Activated CD4-positive, alpha-beta T cell treated with anti-CD3 and anti-CD28 coated beads for 36 hours (primary cell): Measurements from ENCODE around the gene ST7. TPM values are rescaled to one million over a fixed set of nuclear protein-coding genes. Genes with fewer than 3 reads are reported as not detected.

ENCODE experiments used
- ATAC-seq: fragments of 200-7000 bp; cut with Tn5 transposase; one replicate; pipeline ENCODE4 v1.10.0; 2021; ENCODE audit warnings: mild to moderate bottlenecking, moderate library complexity
- CTCF ChIA-PET: fragments of 350-600 bp; sonication (Branson Sonifier 250); formaldehyde crosslinking; loops from one replicate; lab custom pipeline; 2021; ENCODE audit warnings: antibody characterized with exemption; lab: Charles Lee
- POLR2A ChIA-PET: fragments of 350-600 bp; sonication (Branson Sonifier 250); formaldehyde crosslinking; loops from one replicate; lab custom pipeline; 2021; ENCODE audit warnings: antibody characterized with exemption, inconsistent platforms; lab: Charles Lee
- DNase-seq: peaks from one replicate; pipeline ENCODE4 v3.0.0-alpha.2; 2020
- H3K27ac Mint-ChIP-seq: one replicate; pipeline ENCODE4 v1.8.0; 2021; ENCODE audit warnings: mixed read lengths
- H3K27me3 Mint-ChIP-seq: one replicate; pipeline ENCODE4 v1.8.0; 2021; ENCODE audit warnings: mixed read lengths
- H3K36me3 Mint-ChIP-seq: one replicate; pipeline ENCODE4 v1.8.0; 2021; ENCODE audit warnings: low read depth, mixed read lengths
- H3K4me1 Mint-ChIP-seq: one replicate; pipeline ENCODE4 v1.8.0; 2021; ENCODE audit warnings: mixed read lengths
- H3K4me3 Mint-ChIP-seq: one replicate; pipeline ENCODE4 v1.8.0; 2021; ENCODE audit warnings: mild to moderate bottlenecking, moderate library complexity, mixed read lengths
- H3K9me3 Mint-ChIP-seq: one replicate; pipeline ENCODE4 v1.8.0; 2021; ENCODE audit warnings: low read depth, mixed read lengths
- intact Hi-C, 2 experiments: fragments of 100-400 bp; cut with DNase I in 1 of 2; cut with micrococcal nuclease in 1 of 2; formaldehyde crosslinking; loops; one replicate each; pipeline versions ENCODE4 v1.14.2 to v1.15.1; 2022 to 2024; cut with DNase I, micrococcal nuclease
- total RNA-seq, 2 experiments: library from RNA; stranded (reverse); gene quantifications; one replicate each; pipeline ENCODE4 v1.2.3, GENCODE V29; 2021

Gene ST7
- total RNA-seq, 2 experiments from 2014 or later = 6.4 to 8.1 TPM

- no peak for ATAC-seq
- no peak overlapping the region for H3K4me3 Mint-ChIP-seq
- H3K9me3 Mint-ChIP-seq = no peaks in the 10 kb centered on the region
- peaks cover 24% of the 10 kb centered on the region for H3K4me1 Mint-ChIP-seq
- no peaks in the 10 kb centered on the region for H3K27me3 Mint-ChIP-seq
- intact Hi-C loops = no loop called here
- POLR2A ChIA-PET = no interaction called here
- CTCF ChIA-PET = no interaction called here
- no peak overlapping the region for H3K27ac Mint-ChIP-seq
- no peak for DNase-seq
- no peaks in the 10 kb centered on the region for H3K36me3 Mint-ChIP-seq
Observed at GRCh38 chr7:117045927-117046710, 92.8 kb downstream of the ST7 start.

- no peaks in the 10 kb centered on the region for H3K27me3 Mint-ChIP-seq
- DNase-seq (no peak), ATAC-seq (no peak)
- no peak overlapping the region for H3K27ac Mint-ChIP-seq
- H3K4me3 Mint-ChIP-seq = no peak overlapping the region
- ChIA-PET POLR2A (no interaction called here), CTCF (no interaction called here)
- H3K36me3 Mint-ChIP-seq = no peaks in the 10 kb centered on the region
- H3K4me1 Mint-ChIP-seq = peaks cover 26% of the 10 kb centered on the region
- intact Hi-C loops = no loop called here
- H3K9me3 Mint-ChIP-seq = no peaks in the 10 kb centered on the region
Observed at GRCh38 chr7:117047496-117047895, 94.2 kb downstream of the ST7 start.

- intact Hi-C loops = no loop called here
- POLR2A ChIA-PET = no interaction called here
- H3K9me3 Mint-ChIP-seq = no peaks in the 10 kb centered on the region
- peaks cover 26% of the 10 kb centered on the region for H3K4me1 Mint-ChIP-seq
- CTCF ChIA-PET = interaction anchor here (1.1 kb wide), 1 partner anchor 60 kb away, joined by 3 read pairs; no protein-coding TSS in a partner anchor
- no peak overlapping the region for H3K4me3 Mint-ChIP-seq
- no peaks in the 10 kb centered on the region for H3K36me3 Mint-ChIP-seq
- DNase-seq (no peak), ATAC-seq (peak; percentile 30)
- H3K27me3 Mint-ChIP-seq = no peaks in the 10 kb centered on the region
- H3K27ac Mint-ChIP-seq = peak overlapping the region; percentile 34
Observed at GRCh38 chr7:117048114-117048866, 95.0 kb downstream of the ST7 start.

- POLR2A ChIA-PET = no interaction called here
- Mint-ChIP-seq H3K4me1 (peaks cover 26% of the 10 kb centered on the region), H3K9me3 (no peaks in the 10 kb centered on the region), H3K27me3 (no peaks in the 10 kb centered on the region), H3K4me3 (no peak overlapping the region), H3K27ac (peak overlapping the region; percentile 34), H3K36me3 (no peaks in the 10 kb centered on the region)
- ATAC-seq = no peak
- CTCF ChIA-PET = interaction anchor here (1.1 to 1.3 kb wide), 2 partner anchors 13 to 61 kb away, joined by 3 read pairs; no protein-coding TSS in a partner anchor
- no peak for DNase-seq
- intact Hi-C loops = no loop called here
Observed at GRCh38 chr7:117048882-117049281, 95.6 kb downstream of the ST7 start.

DNA sequence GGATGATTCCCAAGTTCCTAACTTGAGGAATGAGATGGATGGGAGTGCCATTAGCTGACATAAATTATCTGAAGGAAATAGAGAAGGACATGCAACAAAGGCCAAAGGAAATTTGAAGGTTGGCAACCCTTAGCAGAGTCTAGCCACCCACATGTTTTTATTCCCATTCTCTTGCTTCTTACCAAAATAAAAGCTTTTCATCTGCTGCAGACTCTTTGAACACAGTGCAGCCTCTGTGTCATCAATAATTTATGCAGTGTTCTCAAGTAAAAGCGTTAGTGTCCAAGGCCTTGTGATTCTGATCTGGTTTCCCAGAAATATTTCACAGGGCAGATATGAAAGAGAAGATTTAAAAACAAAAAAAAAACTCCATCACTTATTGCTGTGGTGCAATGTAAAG lies 98.5 kb downstream of the ST7 start:
- Mint-ChIP-seq H3K36me3 (no peaks in the 10 kb centered on the region), H3K4me1 (peaks cover 26% of the 10 kb centered on the region), H3K4me3 (no peak overlapping the region), H3K27me3 (no peaks in the 10 kb centered on the region), H3K9me3 (no peaks in the 10 kb centered on the region), H3K27ac (no peak overlapping the region)
- ChIA-PET POLR2A (no interaction called here), CTCF (interaction anchor here (0.9 to 1.2 kb wide), 3 partner anchors 20 to 76 kb away, joined by 3 read pairs; no protein-coding TSS in a partner anchor)
- DNase-seq (no peak), ATAC-seq (no peak)
- intact Hi-C loops = no loop called here

DNA sequence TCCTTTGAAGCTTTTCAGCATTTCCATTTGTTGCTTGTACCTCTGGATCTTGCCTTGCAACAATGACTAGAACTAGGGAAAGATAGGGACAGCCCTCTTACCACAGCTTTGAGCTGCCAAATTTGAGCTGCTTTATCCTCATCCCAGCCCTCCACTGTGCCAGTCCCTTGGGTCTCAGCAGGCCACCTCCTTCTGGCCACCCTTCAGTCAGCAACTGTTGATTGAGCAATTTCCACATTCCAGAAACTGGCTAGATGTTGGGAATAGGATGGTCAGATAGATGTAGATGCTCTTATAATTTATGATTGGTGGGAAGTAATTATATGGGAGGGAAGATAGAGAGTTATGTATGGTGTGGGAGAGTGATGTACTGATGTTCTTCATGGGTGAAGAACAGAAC lies 100.1 kb downstream of the ST7 start:
- ATAC-seq (no peak), DNase-seq (no peak)
- POLR2A ChIA-PET = interaction anchor here (0.6 kb wide), 1 partner anchor 38 kb away, joined by 3 read pairs; no protein-coding TSS in a partner anchor
- H3K4me1 Mint-ChIP-seq = peaks cover 21% of the 10 kb centered on the region
- intact Hi-C loops = no loop called here
- no peaks in the 10 kb centered on the region for H3K9me3 Mint-ChIP-seq
- no peaks in the 10 kb centered on the region for H3K27me3 Mint-ChIP-seq
- no peak overlapping the region for H3K4me3 Mint-ChIP-seq
- no peak overlapping the region for H3K27ac Mint-ChIP-seq
- CTCF ChIA-PET = no interaction called here
- no peaks in the 10 kb centered on the region for H3K36me3 Mint-ChIP-seq

DNA sequence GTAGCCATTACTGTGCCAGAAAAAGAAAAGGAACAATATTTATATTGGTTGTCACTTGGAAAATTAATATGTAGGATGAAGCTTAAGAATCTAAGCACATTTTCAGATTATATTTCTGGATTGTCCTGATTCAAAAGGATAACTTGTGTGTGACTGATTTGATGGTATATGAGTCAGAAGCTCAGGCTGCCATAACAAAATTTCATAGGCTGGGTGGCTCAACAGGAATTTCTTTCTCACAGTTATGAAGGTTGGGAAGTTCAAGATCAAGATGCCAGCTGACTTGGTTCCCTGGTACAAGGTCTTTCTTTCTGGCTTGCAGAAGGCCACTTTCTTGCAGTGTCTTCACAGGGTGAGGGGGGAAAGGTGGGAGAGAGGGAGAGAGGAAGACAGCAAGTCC lies 108.5 kb downstream of the ST7 start:
- no peak for DNase-seq
- POLR2A ChIA-PET = no interaction called here
- Mint-ChIP-seq H3K4me1 (peaks cover 2% of the 10 kb centered on the region), H3K27ac (no peak overlapping the region), H3K4me3 (no peak overlapping the region), H3K9me3 (no peaks in the 10 kb centered on the region), H3K36me3 (no peaks in the 10 kb centered on the region), H3K27me3 (no peaks in the 10 kb centered on the region)
- intact Hi-C loops = no loop called here
- CTCF ChIA-PET = interaction anchor here (0.7 to 2.2 kb wide), 3 partner anchors 50 to 73 kb away, joined by 3 to 6 read pairs (median 4); no protein-coding TSS in a partner anchor
- ATAC-seq = no peak

DNA sequence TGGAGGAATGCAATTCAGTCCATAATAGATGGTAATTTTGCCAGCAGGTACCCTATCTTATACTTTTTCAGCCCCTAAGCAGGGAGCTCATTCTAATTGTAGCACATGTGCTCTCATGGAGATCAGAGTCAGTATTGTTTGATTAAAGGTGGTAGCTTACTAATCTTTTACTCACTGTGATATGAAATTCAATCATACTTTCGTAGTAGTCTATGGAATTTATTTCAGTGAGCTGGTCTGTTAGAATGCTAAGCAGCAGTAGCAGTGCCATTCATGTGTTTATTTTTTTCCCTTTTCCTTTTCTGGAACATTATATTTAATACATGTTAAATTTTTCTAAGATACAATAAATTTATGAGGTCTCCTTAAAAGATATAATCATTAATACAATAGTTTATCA lies 109.0 kb downstream of the ST7 start:
- CTCF ChIA-PET = interaction anchor here (1.0 to 2.2 kb wide), 2 partner anchors 50 to 74 kb away, joined by 4 to 6 read pairs; no protein-coding TSS in a partner anchor
- intact Hi-C loops = no loop called here
- H3K36me3 Mint-ChIP-seq = no peaks in the 10 kb centered on the region
- H3K4me1 Mint-ChIP-seq = peaks cover 6% of the 10 kb centered on the region
- no peak overlapping the region for H3K4me3 Mint-ChIP-seq
- H3K9me3 Mint-ChIP-seq = no peaks in the 10 kb centered on the region
- DNase-seq (no peak), ATAC-seq (no peak)
- no peak overlapping the region for H3K27ac Mint-ChIP-seq
- H3K27me3 Mint-ChIP-seq = no peaks in the 10 kb centered on the region
- POLR2A ChIA-PET = no interaction called here

DNA sequence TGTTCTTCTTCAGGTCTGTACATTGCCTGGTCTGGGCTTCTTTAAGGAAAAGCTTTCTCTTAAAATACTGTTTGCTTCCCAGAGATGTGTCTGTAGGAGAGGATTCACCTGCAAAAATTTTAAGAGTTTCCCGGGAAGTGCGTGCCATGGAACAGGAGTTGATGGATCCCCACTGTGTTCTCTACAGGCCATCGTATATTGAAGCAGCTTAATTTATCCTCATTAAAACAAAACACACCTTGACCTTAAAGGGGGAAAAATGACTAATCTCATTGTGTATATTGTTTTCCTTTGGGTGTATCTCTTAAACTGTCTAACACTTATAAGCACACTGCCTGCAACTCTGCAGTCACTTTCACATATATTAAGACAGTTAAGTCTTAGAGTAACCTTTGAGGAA lies 111.4 kb downstream of the ST7 start:
- Mint-ChIP-seq H3K27ac (no peak overlapping the region), H3K27me3 (no peaks in the 10 kb centered on the region), H3K4me1 (peaks cover 20% of the 10 kb centered on the region), H3K4me3 (no peak overlapping the region), H3K36me3 (no peaks in the 10 kb centered on the region), H3K9me3 (no peaks in the 10 kb centered on the region)
- DNase-seq (no peak), ATAC-seq (no peak)
- CTCF ChIA-PET = no interaction called here
- intact Hi-C loops = no loop called here
- POLR2A ChIA-PET = no interaction called here

DNA sequence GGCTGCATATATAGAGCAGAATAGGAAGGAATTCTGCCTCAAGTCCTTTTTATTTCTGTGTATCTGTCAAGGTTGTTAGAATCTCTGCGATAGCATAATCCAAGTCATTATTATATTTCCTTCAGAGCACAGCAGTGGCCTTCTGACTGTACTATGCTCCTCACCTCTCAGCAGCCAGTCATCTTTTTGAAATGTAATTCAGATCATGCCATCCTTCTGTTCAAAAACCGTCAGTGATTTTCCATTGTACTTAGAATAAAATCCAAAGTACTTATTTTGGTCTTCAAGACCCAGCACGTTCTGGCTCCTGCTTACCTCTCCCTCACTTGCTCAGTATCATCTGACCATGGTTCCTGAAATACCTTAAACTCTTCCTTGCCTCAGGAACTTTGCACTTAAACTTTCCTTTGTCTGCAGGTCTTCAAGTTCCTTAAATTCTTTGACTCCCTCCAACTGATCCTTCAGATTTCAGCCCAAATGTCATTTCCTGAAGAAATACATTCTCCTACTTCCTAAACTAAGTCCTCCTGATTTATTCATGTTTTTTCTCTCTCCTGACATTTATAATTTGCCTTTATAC lies 112.4 kb downstream of the ST7 start:
- DNase-seq (no peak), ATAC-seq (no peak)
- no peaks in the 10 kb centered on the region for H3K27me3 Mint-ChIP-seq
- peaks cover 20% of the 10 kb centered on the region for H3K4me1 Mint-ChIP-seq
- H3K9me3 Mint-ChIP-seq = no peaks in the 10 kb centered on the region
- intact Hi-C loops = no loop called here
- CTCF ChIA-PET = interaction anchor here (1.6 kb wide), 1 partner anchor 81 kb away, joined by 5 read pairs; no protein-coding TSS in a partner anchor
- no peak overlapping the region for H3K4me3 Mint-ChIP-seq
- POLR2A ChIA-PET = no interaction called here
- H3K36me3 Mint-ChIP-seq = no peaks in the 10 kb centered on the region
- H3K27ac Mint-ChIP-seq = no peak overlapping the region

- no peak for ATAC-seq
- no peak overlapping the region for H3K27ac Mint-ChIP-seq
- H3K4me3 Mint-ChIP-seq = no peak overlapping the region
- no peaks in the 10 kb centered on the region for H3K27me3 Mint-ChIP-seq
- H3K9me3 Mint-ChIP-seq = no peaks in the 10 kb centered on the region
- intact Hi-C loops = no loop called here
- H3K4me1 Mint-ChIP-seq = peaks cover 20% of the 10 kb centered on the region
- no peaks in the 10 kb centered on the region for H3K36me3 Mint-ChIP-seq
- ChIA-PET CTCF (interaction anchor here (0.9 to 1.6 kb wide), 2 partner anchors 11 to 82 kb away, joined by 3 to 5 read pairs; no protein-coding TSS in a partner anchor), POLR2A (no interaction called here)
- DNase-seq = no peak
Observed at GRCh38 chr7:117066668-117067067, 113.4 kb downstream of the ST7 start.
